VCaP (cell line): ENCODE data around the gene MAGI1.

ENCODE experiments used
- H3K27ac ChIP-seq: fragments of 450-650 bp; 2 replicates; pipeline ENCODE4 v1.5.1; 2017
- TF ChIP-seq, protein P1 (sequence below): fragments of 450-650 bp; conservative IDR thresholded peaks from 2 replicates; pipeline ENCODE4 v1.5.1; 2017; ENCODE audit warnings: mild to moderate bottlenecking, moderate library complexity

MAGI1 gene

DNA sequence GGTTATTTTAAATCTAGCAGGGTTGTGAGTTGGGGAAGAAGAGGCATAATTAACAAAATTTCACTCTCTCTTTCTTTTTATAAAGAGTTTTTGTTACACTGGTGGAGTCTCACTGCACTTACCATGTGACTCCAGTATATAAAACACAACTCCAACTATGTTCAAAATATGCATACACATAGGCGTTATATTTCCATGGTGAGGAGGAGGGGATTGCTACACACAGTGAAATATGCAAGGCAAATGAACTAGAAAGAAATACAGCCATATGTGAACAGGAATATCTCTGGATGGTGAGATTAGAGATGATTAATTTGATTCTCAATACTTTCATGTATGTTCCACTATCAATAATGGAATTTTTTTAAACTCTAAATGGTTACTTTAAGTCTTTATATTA lies 385.0 kb downstream of the MAGI1 start:
- TF ChIP-seq, protein P1, sequence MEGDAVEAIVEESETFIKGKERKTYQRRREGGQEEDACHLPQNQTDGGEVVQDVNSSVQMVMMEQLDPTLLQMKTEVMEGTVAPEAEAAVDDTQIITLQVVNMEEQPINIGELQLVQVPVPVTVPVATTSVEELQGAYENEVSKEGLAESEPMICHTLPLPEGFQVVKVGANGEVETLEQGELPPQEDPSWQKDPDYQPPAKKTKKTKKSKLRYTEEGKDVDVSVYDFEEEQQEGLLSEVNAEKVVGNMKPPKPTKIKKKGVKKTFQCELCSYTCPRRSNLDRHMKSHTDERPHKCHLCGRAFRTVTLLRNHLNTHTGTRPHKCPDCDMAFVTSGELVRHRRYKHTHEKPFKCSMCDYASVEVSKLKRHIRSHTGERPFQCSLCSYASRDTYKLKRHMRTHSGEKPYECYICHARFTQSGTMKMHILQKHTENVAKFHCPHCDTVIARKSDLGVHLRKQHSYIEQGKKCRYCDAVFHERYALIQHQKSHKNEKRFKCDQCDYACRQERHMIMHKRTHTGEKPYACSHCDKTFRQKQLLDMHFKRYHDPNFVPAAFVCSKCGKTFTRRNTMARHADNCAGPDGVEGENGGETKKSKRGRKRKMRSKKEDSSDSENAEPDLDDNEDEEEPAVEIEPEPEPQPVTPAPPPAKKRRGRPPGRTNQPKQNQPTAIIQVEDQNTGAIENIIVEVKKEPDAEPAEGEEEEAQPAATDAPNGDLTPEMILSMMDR: no peak
- no peak overlapping the region for H3K27ac ChIP-seq

DNA sequence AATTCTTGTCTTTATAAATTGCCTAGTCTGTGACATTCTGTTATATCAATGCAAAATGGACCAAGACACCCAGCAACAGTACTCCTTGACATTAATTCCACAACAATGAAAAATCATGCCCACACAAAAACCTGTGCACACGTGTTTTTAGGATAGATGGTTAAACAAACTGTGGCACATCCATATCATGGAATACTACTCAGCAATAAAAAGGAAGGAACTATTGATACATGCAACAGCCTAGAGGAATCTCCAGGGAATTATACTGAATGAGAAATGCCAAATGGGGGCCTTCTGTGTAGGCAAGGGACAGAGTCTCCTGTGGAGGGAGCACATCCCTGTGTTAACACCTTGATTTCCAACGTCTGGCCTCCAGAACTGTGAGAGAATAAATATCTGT lies 388.5 kb downstream of the MAGI1 start:
- TF ChIP-seq, protein P1: no peak
- H3K27ac ChIP-seq: no peak overlapping the region

DNA sequence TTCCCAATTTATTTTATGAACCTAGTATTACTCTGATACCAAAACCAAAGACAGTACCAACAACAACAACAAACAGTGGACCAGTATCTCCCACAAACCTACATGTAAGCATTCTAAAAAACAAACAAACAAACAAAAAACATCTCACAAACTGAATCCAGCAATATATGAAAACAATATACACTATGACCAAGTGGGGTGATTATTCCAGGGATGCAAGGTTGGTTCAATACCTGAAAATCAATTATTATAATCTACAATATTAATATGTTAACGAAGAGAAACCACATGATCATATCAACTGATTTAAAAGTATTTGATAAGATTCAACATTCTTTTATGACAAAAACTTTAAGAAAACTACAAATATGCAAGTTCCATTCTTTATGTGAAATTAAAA lies 391.3 kb downstream of the MAGI1 start:
- TF ChIP-seq, protein P1: no peak
- H3K27ac ChIP-seq: no peak overlapping the region

DNA sequence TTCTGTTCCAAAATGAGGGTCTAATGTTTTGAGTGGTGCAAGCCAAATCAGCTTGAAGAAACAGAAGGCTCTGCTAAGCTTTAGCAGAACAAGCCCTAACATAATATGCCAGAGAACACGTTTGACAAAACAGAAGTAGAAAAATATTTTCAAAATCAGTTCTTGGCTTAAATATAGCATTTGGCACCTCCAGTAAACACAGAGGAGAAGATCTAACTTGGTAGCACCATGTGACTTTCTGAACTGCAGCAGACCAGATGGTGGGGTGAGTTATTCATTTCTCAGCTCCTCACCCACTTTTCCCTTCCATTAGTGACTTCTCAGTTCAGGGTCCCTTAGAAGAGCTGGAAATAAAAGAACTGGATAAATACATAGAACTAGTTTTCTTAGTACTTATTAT lies 395.8 kb downstream of the MAGI1 start:
- TF ChIP-seq, protein P1: no peak
- H3K27ac ChIP-seq: no peak overlapping the region

DNA sequence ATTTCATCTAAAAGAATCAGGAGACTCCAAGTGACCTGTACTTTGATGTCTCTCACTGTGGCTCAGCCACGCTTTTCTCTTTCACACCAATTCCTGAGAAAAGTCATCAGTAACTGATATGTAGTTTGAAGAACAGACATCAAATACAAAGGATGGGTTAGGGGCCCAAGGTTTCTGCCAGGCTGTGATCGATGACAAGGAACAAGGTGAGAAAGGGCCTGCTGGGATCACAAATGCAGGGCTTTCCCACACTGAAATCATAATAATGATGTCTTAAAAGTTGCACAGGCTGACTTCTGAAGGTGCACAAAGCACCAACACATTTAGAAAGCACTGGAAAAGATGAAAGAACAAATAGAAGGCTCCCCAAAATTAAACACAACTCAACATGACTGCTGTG lies 396.9 kb downstream of the MAGI1 start:
- no peak overlapping the region for H3K27ac ChIP-seq
- TF ChIP-seq, protein P1: no peak

DNA sequence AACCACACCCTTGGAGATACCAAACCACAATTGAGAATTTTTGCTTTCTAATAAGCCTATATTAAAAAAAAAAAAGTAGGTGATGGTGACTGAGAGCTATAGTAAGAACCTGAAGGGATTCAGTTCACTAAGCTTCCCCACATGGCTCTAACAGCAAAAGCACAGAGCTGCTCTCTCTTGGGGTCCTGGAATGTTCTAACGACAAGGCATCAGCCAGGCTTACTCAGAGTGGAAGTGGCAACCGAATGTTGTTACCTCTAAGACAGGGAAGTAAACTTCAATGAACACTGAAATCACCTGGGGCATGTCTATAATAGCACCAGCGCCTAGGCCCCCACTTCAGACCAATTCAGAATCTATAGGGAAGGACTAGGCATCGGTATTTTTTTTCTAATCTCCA lies 397.7 kb downstream of the MAGI1 start:
- TF ChIP-seq, protein P1: no peak
- H3K27ac ChIP-seq: no peak overlapping the region

DNA sequence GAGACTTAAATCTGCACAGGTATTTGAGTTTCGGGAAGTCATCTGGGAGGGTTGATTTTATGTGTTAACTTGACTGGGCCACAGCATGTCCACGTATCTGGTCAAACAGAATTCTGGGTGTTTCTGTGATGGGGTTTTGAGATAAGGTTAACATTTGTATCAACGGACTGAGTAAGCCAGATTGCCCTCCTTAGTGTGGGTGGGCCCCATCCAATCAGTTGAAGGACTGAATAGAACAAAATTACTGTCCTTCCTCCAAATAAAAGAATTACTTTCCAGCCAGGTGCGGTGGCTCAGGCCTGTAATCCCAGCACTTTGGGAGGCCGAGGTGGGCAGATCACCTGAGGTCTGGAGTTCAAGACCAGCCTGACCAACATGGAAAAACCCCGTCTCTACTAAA lies 399.3 kb downstream of the MAGI1 start:
- TF ChIP-seq, protein P1: no peak
- H3K27ac ChIP-seq: no peak overlapping the region

DNA sequence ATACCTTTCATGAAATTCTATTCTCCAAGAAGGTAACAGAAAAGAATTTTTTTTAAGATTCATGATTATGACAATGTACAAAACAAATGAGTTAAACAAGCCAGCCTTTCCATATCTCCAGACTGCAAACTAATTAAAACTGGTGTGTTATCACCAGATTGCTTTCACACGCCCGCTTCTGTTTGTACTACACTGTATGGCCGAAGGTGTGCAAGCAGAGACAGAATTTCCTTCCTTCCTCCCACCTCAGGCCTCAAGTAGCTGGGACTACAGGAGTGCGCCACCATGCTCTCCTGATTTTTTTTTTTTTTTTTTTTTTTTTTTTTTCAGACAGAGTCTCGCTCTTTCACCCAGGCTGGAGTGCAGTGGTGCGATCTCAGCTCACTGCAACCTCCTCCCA lies 400.4 kb downstream of the MAGI1 start:
- H3K27ac ChIP-seq: no peak overlapping the region
- TF ChIP-seq, protein P1: no peak
